ENCODE measurements around the gene NHSL1. TPM values are rescaled to one million over a fixed set of nuclear protein-coding genes. Genes with fewer than 3 reads are reported as not detected.

The NHSL1 gene
- total and polyA plus RNA-seq, 4 donors: 6.6 to 33.0 (median 20.7) TPM

GRCh38 chr6:138517635-138518034 lies 18.3 kb upstream of the NHSL1 start:
- no peak overlapping the region for H3K27ac ChIP-seq (ENCODE audit: low read depth in 1 of 2, low read length in 2 of 2)
- no peak for DNase-seq (ENCODE audit: low spot score)
- peaks cover 0 to 4% (median 1%) of the 10 kb centered on the region in 4 donors for H3K9me3 ChIP-seq (ENCODE audit: control insufficient read depth in 4 of 4, low read length in 3 of 4)
- H3K4me1 ChIP-seq (ENCODE audit: control insufficient read depth in 4 of 4, insufficient read depth in 4 of 4, low read length in 3 of 4): peaks cover 0 to 6% (median 0%) of the 10 kb centered on the region in 4 donors
- H3K27me3 ChIP-seq (ENCODE audit: control insufficient read depth in 4 of 4, insufficient read depth in 4 of 4, low read length in 3 of 4): no peaks in the 10 kb centered on the region
- H3K36me3 ChIP-seq (ENCODE audit: control insufficient read depth in 4 of 4, insufficient read depth in 3 of 4, low read depth in 1 of 4, low read length in 3 of 4): no peaks in the 10 kb centered on the region
- no peak for TF ChIP-seq FOXA1 (IDR thresholded peaks at IDR 0.05)
- peak; percentile 67 to 89 for TF ChIP-seq RAD21 (IDR thresholded peaks at IDR 0.05)
- TF ChIP-seq CTCF (IDR thresholded peaks at IDR 0.05; ENCODE audit: low read depth, low read length, missing input control): peak; percentile 64
- 95% methylated on average over 3 of the region's 3 CpGs for WGBS
- H3K9ac ChIP-seq (ENCODE audit: low read depth in 1 of 2, low read length in 2 of 2): no peak overlapping the region
- no peak overlapping the region for H3K4me3 ChIP-seq (ENCODE audit: low read depth in 1 of 3, low read length in 3 of 3)

- no peak for DNase-seq (ENCODE audit: low spot score)
- WGBS: 88% methylated on average over 12 of the region's 12 CpGs
Measured at GRCh38 chr6:138515657-138516248, 16.5 kb upstream of the NHSL1 start.

GRCh38 chr6:138514860-138515540 lies 15.7 kb upstream of the NHSL1 start:
- H3K4me1 ChIP-seq (ENCODE audit: control insufficient read depth in 4 of 4, insufficient read depth in 4 of 4, low read length in 3 of 4): no peaks in the 10 kb centered on the region
- 79% methylated on average over 9 of the region's 9 CpGs for WGBS
- no peak overlapping the region for H3K27ac ChIP-seq (ENCODE audit: low read depth in 1 of 2, low read length in 2 of 2)
- TF ChIP-seq FOXA2 (IDR thresholded peaks at IDR 0.05): no peak
- TF ChIP-seq RAD21 (IDR thresholded peaks at IDR 0.05): no peak
- TF ChIP-seq REST (IDR thresholded peaks at IDR 0.05): no peak
- no peak for TF ChIP-seq MAX (IDR thresholded peaks at IDR 0.05)
- TF ChIP-seq YY1 (IDR thresholded peaks at IDR 0.05): no peak
- TF ChIP-seq RXRA (IDR thresholded peaks at IDR 0.05): no peak
- no peak for TF ChIP-seq HNF4G (IDR thresholded peaks at IDR 0.05)
- TF ChIP-seq EGR1 (IDR thresholded peaks at IDR 0.05; ENCODE audit: low read depth in 2 of 2): no peak
- no peak for TF ChIP-seq FOXA1 (IDR thresholded peaks at IDR 0.05)

More at GRCh38 chr6:138515657-138516248, 16.5 kb upstream of the NHSL1 start:
- Histone ChIP-seq H3K4me1 (ENCODE audit: control insufficient read depth in 4 of 4, insufficient read depth in 4 of 4, low read length in 3 of 4) (no peaks in the 10 kb centered on the region), H3K9me3 (ENCODE audit: control insufficient read depth in 4 of 4, low read length in 3 of 4) (peaks cover 0 to 4% (median 1%) of the 10 kb centered on the region in 4 donors), H3K27ac (ENCODE audit: low read depth in 1 of 2, low read length in 2 of 2) (no peak overlapping the region), H3K4me3 (ENCODE audit: low read depth in 1 of 3, low read length in 3 of 3) (no peak overlapping the region), H3K9ac (ENCODE audit: low read depth in 1 of 2, low read length in 2 of 2) (no peak overlapping the region), H3K36me3 (ENCODE audit: control insufficient read depth in 4 of 4, insufficient read depth in 3 of 4, low read depth in 1 of 4, low read length in 3 of 4) (no peaks in the 10 kb centered on the region), H3K27me3 (ENCODE audit: control insufficient read depth in 4 of 4, insufficient read depth in 4 of 4, low read length in 3 of 4) (no peaks in the 10 kb centered on the region)
- TF ChIP-seq REST (IDR thresholded peaks at IDR 0.05): no peak

More at GRCh38 chr6:138514860-138515540, 15.7 kb upstream of the NHSL1 start:
- Histone ChIP-seq H3K36me3 (ENCODE audit: control insufficient read depth in 4 of 4, insufficient read depth in 3 of 4, low read depth in 1 of 4, low read length in 3 of 4) (no peaks in the 10 kb centered on the region), H3K9ac (ENCODE audit: low read depth in 1 of 2, low read length in 2 of 2) (no peak overlapping the region), H3K9me3 (ENCODE audit: control insufficient read depth in 4 of 4, low read length in 3 of 4) (peaks cover 0 to 4% (median 1%) of the 10 kb centered on the region in 4 donors), H3K27me3 (ENCODE audit: control insufficient read depth in 4 of 4, insufficient read depth in 4 of 4, low read length in 3 of 4) (no peaks in the 10 kb centered on the region), H3K4me3 (ENCODE audit: low read depth in 1 of 3, low read length in 3 of 3) (no peak overlapping the region)
- DNase-seq (ENCODE audit: low spot score): no peak

Data from liver (tissue), 9 donors.